CD4-positive, alpha-beta T cell treated with Interleukin-4 for 1 hour (primary cell): ENCODE data around the gene RHEB.

Experiments used
- DNase-seq, 2 donors: peaks; one replicate each; pipeline ENCODE4 v3.0.0-alpha.2; 2020 to 2022

RHEB gene

GRCh38 chr7:151503902-151504714 is 15.6 kb downstream of the RHEB start:
- peak in 1 of 2 donors; percentile 21 for DNase-seq

DNA sequence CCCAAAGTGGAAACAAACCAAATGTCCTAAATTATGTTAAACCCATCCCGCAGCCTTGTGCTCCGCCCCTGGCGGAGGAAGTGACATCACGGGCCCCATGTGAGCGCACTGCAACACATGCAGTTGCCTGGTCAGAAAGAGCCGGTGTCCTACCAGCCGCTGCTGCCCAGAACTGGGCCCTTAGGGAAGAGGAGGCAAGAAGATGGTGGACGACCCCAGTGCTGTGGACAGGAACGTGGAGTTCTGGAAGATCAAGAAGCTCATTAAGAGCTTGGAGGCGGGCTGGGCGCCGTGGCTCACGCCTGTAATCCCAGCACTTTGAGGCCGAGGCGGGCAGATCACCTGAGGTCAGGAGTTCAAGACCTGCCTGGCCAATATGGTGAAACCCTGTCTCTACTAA is 18.0 kb downstream of the RHEB start:
- no peak for DNase-seq

DNA sequence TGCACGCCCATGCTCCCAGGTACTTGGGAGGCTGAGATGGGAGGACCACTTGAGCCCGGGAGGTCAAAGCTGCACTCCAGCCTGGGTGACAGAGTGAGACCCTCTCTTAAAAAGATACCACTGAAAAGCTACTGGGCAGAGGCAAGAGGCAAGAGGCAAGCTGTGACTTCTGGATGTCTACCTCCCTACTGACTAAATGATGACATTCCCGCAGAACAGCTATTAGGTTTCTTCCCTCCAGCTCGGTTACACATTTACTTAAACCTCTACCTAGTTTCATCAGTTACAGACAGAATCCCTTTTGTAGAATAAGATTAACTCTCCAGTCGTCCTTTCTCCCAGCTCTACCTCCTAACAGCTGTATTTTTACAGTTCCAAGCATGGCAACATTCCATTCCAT is 21.2 kb downstream of the RHEB start:
- no peak for DNase-seq

- no peak for DNase-seq
Observed at GRCh38 chr7:151497306-151497871, 22.3 kb downstream of the RHEB start.

GRCh38 chr7:151495360-151495759 is 24.3 kb downstream of the RHEB start:
- no peak for DNase-seq

- no peak for DNase-seq
Observed at GRCh38 chr7:151494298-151495284, 25.1 kb downstream of the RHEB start.

DNA sequence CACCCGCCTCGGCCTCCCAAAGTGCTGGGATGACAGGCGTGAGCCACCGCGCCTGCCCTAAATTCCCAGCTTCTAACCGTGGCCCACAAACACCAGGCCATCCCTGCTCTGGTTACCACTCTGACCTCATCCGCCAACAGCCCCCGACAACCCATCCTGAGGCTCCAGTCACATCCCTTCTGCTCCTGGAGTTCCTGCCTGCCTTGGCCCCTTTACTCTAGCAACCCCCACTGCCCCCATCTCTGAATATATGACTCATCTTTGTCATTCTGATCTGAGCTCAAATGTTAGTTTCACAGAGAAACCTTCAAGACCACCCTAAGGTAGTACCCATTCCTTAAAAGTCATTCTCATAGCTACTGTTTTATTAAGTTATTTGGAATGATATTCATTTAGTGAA is 26.6 kb downstream of the RHEB start:
- no peak for DNase-seq

- DNase-seq, result no peak
Observed at GRCh38 chr7:151491859-151492258, 27.8 kb downstream of the RHEB start.

DNA sequence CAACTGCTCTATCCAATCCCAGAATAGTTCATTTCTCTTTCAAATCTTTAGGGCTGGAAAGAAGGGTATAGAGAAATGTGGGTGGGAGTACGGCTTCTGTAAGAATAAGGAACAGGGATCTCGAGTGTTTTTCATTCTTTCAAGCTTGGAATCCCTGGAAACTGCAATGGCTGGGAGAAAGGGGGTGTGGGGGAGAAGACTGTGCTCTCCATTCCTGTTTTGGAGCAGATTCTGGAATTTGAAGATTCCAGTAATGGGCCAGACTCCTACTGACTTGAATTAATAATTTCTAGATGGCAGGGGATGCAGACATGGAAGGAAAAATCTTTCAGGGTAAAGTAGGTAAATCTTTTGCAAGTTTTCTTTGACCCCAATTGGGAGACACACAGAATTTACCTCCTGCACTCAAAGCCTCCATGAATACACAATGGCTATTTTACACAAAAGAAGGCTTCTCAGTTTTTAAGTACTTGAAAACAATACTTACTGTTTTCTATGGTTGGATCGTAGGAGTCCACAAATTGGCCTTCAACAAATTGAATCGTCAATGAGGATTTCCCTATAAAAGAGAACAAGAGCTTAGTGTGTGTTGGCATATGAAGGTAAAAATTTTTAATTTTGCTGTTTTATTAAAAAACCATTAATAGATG is 29.1 kb downstream of the RHEB start:
- no peak for DNase-seq

- no peak for DNase-seq
Observed at GRCh38 chr7:151489498-151489897, 30.2 kb downstream of the RHEB start.

DNA sequence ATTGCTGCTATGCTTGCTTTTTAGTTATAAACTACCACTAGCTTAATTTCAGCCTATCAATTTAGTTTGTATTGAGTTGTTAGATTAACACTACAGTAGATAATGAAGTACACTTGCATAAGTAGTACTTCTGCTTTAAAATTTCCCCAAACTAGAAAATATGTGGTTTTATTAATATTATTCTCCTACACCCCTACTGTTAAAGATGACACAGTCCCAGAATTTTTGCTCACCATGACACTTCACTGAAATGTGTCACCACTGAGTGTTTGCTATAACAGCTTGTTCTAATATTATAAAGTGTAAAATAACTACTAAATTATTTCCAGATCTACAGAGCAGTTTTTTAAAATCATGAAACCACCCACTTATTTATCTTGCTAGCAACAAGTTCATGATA is 31.6 kb downstream of the RHEB start:
- no peak for DNase-seq

DNA sequence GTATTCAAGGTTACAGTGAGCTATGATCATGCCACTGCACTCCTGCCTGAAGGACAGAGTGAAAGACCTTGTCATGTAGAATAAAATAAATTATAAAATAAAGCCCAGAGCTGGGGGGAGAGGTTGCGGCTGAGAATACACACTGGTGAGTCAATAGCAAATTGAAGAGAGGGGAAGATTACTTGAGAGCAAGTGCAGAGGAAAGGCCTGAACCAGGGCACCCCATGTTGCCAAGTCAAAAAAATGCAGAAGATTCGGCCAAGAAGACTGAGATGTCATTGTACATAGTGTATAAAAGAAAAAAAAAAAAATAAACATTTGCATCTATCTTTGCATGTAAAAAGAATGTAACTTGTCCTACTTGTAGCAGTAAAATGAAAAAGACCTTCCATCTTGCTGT is 32.5 kb downstream of the RHEB start:
- DNase-seq, result no peak

DNA sequence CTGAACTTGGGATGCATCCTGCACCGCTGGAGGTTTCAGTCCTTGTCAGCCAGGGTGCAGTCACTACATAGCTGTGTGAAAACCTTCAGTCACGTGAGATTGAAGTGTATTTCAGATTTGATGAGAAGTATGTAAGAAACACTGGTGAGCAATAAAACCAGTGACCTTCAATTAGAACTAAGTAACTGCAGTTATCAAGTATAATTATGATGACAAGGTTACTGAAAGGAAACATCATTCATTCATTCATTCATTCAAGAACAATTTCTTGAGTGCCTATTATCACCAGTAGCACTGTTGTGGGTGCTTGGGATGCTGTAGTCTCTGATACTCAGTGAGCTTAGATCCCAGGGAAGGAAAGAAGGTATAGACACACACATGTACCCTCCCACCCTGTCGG is 33.6 kb downstream of the RHEB start:
- DNase-seq, result no peak

DNA sequence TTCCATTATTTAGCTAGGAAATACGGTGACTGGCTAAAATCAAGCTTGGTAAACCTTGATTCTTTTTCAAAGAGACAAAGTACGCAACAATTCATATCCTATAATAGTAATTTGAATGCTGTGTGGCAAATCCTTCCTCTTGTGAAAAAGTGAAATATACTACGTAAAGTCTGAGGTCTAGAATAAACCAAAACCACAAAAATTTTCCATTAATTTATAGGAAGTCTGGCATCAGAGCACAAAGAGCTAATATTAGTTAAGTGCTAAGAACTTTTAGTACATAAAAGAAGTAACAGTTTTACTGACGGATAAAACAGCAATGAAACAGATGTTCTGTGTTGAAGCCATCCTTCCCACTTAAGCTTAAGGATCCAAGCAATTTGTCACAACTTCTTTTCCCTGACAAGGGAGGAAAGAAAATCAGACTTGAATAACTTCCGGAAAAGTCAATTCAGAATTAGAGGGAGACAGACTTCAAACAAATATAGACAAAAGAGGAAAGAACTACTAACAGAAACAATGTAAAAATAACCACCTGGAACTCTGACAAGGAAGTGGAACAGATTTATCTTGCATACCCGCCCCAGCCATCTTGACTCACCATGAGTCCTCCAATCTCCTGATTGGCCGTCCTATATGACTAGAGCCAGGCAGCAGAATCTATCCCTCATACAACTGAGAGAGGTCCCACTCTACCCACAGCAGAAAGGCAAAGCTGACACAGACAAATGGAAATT is 34.6 kb downstream of the RHEB start:
- no peak for DNase-seq

- DNase-seq, result no peak
Observed at GRCh38 chr7:151483711-151483983, 36.0 kb downstream of the RHEB start.

- no peak for DNase-seq
Observed at GRCh38 chr7:151482883-151483710, 36.6 kb downstream of the RHEB start.

- DNase-seq, result no peak
Observed at GRCh38 chr7:151481650-151482505, 37.8 kb downstream of the RHEB start.

DNA sequence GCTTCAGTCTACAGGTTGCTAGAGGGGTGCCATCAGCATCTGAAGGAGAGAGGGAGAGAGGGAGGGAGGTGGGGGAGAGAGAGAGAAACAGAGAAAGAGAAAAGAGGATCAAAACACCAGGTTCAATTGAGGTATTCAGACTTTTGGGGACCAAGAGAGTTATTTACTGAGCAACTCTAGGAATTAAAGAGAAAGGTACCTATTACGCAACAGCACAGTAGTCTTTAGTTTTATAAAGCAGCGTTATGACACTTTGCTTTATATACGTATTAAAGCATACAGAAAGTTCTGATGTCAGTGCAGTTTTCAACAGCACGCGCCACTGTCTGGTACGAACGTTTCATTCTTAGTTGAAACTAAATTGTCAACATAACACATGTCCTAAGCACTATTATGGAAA is 41.8 kb downstream of the RHEB start:
- DNase-seq, result no peak

- DNase-seq, result no peak
Observed at GRCh38 chr7:151472644-151473380, 46.9 kb downstream of the RHEB start.

DNA sequence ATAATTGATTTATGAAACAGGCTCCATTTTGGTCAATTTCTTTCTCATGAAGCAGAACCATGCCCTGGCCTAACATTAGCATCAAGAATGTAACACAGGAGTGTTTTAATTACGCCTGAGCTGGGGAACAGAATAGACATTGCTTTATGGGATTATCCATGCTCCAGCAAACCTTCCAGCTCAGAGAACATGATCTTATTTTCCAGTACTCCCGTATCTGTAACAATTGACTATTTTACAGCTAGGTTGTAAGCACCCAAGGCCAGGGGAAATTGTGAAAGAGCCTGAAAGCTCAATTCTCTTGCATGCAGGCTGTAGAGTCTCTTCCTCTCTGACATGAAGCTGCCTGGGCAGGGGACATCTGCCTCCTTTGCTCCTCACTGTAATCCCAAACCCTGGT is 49.0 kb downstream of the RHEB start:
- DNase-seq, result no peak
